Stimulated activated CD4-positive, alpha-beta T cell treated with anti-CD3 and anti-CD28 coated beads, Interleukin-12 subunit alpha, Interleukin-12 subunit beta, amount 100 ng/mL, for 48 hours (primary cell): Measurements from ENCODE around the gene DNAH6.

Experiments
- DNase-seq, 3 donors: peaks; one replicate each; pipeline ENCODE4 v3.0.0-alpha.2; 2020; ENCODE audit warnings: low read depth in 2 of 3, low spot score in 1 of 3

Gene DNAH6

DNA sequence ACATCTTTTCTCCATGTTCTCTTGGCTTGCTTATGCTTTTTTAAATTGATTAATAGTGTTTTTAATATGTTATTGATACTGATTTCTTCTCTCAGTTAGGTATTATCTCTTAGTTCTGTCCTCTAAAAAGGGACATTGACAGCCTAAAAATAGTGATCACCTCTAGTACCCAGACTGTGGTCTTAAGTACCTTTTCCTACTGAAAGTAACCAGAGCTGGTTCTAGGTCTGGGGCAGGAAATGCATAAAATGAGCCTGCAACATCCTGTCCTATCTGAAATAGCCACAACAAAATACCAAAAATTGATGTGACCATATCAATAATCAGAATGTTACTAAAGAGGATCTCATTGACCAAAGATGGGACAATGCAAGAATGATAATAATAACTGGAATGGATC lies 113.3 kb downstream of the DNAH6 start:
- no peak for DNase-seq

DNA sequence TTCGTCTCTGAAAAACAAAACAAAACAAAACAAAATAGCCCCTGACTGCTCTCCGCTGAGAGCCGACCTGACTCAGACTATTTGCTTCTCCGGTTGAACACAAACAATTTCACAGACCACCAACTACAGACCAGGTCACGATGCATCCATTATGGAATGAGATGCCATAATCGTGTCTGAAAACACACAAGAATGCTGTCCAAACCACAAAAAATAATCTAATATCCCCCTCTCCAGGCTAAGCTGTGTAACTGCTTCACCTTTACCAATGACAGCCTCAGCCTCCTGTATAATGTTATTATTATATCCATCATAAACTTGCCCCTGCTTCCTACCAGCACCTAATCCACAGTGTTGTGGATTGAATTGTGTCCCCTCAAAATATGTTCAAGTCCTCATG lies 114.7 kb downstream of the DNAH6 start:
- DNase-seq, result peak in 1 of 3 donors; percentile 14

DNA sequence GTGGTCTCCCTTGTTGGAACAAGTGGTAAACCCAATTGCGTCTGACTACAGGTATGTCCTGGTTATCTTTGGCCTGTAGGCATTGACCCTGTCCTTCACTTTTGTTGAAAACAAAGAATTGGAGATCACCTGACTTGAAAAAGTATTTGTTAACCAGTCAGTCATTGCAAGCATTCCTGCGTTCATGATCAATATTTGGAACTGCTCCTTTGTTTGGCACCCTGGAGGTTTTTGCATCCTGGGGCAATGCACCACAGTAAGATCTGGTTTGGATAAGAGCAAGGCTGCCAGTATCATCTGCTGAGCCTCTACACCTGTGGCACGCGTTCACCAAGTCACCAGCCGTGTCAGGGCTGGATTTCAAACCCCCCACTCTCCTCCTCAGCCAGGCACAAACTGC lies 115.7 kb downstream of the DNAH6 start:
- DNase-seq, result no peak

DNA sequence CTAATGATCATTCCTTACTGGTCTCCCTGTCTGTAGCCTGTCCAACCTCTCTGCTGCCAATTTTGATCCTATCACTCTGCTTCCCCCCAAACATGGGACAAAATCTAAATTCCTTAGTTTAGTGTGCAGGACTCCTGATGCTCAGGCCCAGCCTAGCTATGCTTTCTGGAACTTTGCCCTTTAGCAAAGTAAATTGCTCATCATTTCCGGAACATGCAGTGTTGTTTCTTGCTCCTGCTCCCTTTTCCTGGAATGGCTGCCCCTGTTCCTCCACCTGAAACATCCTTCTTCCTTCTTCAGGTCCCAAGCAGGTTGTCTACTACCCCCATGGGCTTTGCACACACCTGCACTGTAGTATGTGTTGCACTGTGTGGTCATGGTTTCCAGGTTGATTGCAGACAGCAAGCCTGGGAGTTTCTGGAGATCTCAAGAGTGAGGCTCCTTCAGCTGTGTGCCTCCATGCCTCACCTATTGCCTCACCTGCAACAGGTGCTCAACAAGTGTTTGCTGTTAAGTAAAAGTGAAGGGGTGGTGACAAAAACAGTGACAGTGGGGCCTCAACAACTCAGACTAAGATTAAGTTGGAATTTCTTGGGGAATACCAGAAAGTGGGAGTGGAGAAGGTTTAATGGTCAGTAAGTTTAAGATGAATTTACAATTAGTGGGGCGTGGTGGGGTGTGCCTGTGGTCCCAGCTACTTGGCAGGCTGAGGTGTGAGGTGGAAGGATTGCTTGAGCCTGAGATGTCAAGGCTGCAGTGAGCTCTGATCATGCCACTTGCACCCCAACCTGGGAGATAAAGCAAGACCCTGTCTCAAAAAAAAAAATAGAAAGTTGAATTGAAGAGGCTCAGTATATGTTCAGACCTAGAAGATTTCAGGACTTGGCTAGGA lies 120.0 kb downstream of the DNAH6 start:
- DNase-seq, result no peak

DNA sequence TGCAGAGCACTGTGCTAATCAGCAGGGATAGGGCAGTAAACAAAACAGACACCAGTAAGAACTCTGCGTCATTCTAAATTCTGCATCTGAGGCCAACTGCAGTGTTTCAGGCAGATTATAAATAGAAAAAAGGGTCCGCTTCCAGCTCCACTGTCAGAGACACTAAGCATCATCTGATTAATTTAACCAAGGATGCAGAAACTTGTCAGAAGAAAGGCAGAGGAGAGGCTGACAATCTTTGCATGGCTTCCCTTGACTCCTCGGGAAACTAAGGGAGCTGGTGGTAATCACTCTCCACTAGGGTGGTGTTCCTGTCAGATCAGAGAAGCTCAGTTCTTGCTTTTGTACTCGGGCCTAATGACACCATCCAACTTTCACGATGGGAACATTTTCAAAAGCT lies 123.5 kb downstream of the DNAH6 start:
- DNase-seq, result no peak

DNA sequence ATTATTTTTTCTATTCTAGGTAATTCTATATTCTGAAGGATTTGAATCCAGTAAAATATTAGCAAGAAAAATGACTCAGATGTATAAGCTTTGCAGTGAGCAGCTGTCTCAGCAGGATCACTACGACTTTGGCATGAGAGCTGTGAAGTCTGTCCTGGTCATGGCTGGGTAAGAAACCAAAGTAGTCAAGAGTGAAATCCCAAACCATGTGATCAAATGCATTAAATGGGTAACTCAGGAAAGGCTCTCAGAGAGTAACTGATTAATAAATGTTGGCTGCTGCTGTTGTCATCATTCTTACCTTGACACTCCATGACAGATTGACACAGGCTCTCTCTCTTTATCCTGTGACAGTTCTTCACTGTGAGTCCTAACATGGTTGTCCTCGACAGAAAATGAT lies 124.1 kb downstream of the DNAH6 start:
- DNase-seq, result no peak

DNA sequence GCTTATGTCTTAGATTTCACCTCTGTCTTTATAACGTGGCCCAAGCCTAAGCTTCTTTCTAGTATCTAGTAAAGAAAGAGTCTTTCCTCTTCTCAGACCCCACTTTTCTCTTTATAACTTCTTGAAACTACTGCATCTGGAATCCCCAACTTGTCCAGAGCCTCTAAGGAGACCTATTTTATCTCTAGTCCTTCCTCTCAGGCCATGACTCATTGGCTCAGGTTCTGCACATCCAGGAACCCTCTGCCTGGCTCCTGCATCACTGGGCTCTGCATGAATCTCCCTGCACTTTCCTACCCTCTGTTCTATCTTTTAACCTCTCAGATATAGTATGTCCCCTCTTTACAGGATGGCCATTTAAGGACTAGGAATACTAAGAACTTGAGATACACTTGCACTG lies 124.7 kb downstream of the DNAH6 start:
- no peak for DNase-seq

DNA sequence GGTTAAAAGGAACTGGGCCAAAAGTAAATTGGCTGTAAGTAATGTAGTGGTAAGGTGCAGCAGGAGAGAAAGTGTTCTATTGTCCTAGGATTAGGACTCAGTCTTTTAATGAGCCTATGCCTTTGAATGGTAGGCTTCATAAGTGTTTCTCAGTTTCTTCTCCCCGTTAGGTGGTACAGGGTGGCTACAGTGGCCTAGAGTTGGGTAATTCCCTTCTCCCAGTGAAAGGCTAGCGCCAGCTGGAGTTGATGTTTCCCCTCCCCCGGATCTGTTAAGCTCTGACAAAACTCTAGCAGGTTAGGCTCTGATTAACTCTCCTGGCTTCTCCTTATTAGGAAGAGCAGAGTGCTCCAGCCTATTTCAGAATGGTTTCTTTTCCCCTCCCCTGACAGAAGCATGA lies 127.7 kb downstream of the DNAH6 start:
- no peak for DNase-seq

DNA sequence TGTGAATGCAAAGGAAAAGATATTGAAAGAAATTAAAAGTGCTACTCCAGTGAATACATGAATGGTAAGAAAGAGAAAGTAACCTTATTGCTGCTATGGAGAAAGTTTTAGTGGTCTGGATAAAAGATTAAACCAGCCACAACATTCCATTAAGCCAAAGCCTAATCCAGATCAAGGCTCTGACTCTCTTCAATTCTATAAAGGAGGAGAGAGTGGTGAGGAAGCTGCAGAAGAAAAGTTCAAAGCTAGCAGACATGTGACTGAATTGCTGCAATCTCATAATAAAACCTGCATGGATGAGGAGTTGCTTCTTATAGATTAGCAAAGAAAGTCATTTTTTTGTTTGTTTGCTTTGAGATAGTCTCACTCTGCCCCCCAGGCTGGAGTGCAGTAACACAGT lies 130.2 kb downstream of the DNAH6 start:
- DNase-seq, result no peak

DNA sequence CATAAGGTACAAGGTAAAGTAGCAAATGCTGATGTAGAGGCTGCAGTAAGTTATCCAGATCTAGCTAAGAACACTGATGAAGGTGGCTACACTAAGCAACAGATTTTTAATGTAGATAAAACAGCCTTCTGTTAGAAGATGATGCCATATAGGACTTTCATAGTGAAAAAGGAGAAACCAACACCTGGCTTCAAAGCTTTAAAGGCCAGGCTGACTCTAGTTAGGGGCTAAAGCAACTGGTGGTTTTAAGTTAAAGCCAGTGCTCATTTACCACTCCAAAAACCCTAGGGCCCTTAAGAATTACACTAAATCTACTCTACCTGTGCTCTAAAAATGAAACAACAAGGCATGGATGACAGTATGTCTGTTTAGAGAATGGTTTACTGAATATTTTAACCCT lies 131.0 kb downstream of the DNAH6 start:
- no peak for DNase-seq

DNA sequence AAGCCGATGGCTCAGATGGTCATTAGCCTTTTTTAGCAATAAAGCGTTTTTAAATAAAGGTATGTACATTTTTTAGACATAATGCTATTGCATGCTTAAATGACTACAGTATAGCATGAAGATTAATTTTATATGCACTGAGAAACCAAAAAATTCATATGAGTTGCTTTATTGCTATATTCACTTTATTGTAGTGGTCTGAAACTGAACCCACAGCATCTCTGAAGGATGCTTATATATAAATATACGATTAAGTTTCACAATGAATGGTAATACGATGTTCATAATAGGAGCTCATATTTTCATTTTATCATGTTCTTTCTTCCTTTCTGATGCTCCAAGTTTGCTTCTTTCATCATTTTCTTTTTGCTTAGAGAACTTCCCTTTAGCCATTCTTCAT lies 132.8 kb downstream of the DNAH6 start:
- DNase-seq, result no peak

DNA sequence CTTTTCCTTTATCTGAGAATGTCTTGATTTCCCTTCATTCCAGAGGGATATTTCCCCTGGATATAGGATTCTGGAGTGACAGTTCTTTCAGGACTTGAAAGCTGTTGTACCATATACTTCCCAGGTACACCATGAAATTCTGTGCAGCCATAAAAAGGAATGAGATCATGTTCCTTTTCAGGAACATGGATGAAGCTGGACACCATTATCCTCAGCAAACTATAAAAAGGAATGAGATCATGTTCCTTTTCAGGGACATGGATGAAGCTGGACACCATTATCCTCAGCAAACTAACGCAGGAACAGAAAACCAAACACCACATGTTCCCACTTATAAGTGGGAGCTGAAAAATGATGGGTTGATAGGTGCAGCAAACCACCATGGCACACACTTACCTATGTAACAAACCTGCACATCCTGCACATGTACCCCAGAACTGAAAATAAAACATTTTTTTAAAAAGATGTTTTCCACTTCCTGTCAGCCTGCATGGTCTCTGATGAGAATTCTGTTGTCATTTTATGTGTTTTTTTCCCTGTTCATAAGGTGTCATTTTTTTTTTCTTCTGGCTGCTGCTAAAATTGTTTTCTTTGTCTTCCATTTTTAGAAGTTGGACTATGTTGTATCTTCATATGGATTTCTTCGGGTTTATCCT lies 133.3 kb downstream of the DNAH6 start:
- no peak for DNase-seq

DNA sequence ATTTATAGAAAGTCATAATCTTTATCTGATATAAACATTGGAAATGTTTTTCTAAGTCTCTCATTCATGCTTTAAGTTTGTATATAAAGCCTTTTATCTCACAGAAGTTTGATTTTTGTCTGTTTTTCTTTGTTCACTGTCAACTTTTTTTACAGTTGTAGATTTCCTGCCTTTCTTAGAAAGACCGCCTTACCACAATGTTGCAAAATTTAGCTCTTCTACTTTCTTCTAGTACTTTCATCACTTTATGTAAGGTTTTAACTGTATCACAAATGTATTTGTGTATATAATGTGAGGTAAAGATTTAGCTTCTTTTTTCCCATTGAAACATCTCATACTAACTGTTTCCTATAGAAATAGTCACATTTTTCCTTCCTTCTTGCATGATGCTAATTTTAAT lies 136.1 kb downstream of the DNAH6 start:
- DNase-seq, result no peak

DNA sequence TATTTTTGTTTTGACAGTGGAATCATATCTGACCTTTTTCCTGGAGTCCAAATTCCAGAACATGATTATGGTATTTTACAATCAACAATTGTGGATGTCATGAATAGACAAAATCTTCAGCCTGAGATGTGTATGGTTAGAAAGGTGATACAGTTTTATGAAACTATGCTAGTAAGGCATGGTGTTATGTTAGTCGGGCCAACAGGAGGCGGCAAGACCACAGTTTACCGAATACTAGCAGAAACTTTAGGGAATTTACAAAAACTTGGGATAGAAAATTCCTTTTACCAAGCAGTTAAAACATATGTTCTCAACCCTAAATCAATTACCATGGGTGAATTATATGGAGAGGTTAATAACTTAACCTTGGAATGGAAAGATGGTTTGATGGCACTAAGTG lies 137.0 kb downstream of the DNAH6 start:
- no peak for DNase-seq

DNA sequence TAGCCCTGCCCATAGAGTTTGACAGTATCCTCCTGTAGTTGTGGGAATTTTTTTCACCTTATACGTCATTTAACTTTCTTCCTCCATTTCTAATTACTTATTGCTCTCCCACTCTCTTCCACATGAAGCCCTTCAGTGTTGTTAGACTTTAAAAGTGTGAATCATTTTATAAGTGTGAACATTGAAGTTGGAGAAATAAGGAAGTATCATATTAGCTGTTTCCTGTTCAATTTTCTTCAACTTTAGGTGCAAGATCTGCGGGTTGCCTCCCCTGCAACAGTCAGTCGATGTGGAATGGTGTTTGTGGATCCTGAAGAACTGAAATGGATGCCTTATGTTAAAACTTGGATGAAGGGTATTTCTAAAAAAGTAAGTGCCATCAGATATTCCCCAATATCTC lies 138.1 kb downstream of the DNAH6 start:
- no peak for DNase-seq

DNA sequence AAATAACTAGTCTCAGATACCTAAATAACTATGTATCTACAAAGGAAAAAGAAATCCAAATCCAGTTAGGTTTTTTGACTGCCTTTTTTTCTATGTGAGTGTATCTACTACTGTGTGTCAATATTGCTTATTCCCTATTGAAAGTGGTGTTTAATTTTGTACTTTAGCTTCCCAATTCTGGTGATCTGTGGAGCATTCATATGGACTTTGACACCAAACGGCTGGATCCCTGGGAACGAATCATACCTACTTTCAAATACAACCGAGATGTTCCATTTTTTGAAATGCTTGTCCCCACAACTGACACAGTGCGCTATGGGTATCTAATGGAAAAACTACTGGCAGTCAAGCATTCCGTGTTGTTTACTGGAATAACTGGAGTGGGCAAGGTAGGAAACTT lies 152.8 kb downstream of the DNAH6 start:
- DNase-seq, result no peak

DNA sequence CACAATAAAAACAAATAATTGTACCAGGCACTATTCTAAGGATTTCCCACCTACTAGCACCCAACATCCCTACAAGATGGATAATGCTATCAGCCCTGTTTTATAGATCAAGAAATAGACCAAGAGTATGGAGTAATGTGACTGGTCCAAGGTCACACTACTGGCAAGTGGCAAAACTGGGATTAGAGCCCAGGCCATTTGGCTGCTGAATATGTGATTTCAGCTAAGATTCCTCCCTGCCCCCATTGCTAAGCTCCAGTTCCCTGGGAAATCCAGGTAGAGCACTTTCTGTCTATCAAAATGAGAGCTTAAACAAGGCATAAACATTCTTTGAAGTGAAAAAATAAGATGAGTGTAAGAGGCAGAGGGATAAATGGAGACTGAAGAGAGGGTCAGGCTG lies 157.8 kb downstream of the DNAH6 start:
- DNase-seq, result no peak

DNA sequence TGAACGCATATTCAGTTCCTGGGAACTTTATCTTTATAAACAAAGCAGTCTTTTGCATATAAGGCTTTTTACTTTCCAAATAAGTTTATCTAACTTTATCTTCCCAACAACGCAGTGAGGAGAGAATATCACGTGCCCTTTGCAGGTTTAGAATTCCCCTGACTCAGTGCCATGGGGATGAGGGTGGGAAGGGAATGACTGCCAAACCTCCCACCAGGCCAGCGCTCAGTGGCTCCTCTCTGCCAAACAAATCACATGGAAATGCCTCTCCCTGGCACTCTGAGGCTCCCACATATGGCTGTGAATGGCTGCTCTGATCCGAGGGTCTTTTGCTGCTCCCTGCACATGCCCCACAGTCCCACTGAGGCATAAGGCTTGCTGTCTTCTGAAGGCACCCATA lies 158.3 kb downstream of the DNAH6 start:
- no peak for DNase-seq

DNA sequence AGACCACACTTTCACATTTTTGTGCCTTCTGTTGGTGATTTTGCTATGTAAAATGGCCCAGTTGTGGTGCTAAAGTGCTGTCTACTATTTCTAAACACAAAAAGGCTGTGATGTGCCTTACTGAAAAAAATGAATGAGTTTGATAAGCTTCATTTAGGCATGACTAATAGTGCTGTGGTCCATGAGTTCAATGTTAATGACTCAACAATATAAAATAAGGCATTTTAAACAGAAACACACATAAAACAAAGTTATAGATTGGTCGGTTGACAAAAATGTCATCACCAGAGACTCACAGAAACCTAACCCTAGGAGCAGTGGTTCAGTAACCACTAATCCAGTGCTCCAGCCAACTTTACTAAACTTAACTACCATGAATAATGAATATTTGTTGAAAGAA lies 160.0 kb downstream of the DNAH6 start:
- no peak for DNase-seq

DNA sequence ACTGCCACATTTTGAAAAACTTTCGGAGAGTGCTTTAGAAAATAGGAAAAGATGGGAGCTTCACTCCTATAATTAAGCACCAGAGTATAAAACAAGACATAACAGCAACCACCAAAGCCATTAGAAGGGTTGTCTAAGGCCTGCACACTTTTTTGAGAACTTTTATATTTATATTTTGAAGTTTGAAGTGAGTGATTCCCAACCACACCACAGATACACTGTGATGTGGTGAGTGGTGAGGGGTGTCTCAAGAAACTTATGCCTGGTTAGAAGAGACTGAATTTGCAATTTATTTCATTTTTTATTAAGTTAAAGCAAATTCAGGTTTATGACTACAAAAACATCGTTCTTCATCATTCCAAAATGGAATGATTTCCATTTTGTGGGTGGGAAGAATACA lies 161.9 kb downstream of the DNAH6 start:
- DNase-seq, result no peak

DNA sequence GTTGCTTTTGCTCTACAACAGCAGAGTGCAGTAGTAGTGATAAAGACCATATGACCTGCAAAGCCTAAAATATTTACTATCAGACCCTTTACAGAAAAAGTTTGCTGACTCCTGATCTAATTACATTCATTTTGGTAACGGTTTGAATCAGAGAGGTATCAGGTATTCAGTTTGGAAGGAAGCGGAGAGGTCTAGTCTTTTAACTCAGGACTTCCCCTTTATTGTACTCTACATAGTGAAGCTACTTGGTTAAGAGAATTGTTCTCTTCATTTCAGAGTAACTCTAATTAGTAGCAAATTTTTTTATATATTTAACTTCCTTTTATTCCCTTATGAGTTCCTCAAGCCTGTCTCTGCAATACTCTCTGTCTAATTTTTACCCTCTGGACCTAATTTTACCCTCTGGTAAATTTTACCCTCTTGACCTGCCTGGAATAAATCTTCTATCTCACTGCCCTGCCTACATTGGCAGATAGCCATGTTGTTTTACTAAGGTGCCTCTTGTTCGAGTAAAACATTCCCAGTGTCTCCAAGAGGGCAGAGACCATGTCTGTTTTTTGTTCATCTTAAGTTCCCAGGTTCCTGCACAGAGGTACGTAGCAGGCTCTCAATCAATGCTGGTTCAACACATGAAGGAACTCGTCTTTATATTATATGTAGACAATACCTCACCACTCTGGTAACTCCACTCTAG lies 170.6 kb downstream of the DNAH6 start:
- DNase-seq, result no peak

DNA sequence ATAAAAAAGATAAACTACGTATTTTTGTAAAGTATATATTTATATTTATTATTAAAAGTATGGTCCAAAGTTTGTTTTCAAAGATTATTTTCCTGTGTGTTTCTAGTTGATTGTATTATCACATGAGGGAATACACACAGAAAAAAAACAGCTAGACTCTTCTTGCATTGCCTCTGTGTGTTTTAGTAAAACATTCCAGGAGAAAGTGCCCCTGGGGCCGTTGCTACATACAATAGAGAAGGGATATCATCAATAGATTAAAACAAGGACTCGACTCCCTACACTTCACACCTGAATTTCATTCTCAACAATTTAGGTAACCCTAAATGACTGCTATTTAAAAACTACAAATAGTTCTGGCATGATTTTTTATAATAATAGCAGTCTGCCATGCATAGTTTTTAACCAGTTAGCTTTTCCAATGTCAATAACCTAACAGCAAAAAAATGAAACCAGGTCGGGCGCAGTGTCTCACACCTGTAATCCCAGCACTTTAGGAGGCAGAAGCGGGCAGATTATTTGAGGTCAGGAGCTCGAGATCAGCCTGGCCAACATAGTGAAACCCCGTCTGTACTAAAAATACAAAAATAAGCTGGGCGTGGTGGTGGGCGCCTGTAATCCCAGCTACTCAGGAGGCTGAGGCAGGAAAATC lies 171.3 kb downstream of the DNAH6 start:
- DNase-seq, result no peak
